Psoas muscle (tissue), 8 donors: ENCODE data around the gene NOL12. TPM values are rescaled to one million over a fixed set of nuclear protein-coding genes. Genes with fewer than 3 reads are reported as not detected.
A peak's percentile ranks its signal among the peaks of the same experiment; 100 is the strongest.

ENCODE experiments used
- ATAC-seq, 4 donors: fragments of 200-7000 bp; cut with Tn5 transposase; one replicate each; pipeline ENCODE4 v1.9.1; 2020; ENCODE audit warnings: moderate library complexity in 3 of 4, mild to moderate bottlenecking in 2 of 4
- DNase-seq, 2 donors: peaks; one replicate each; pipeline ENCODE4 v3.0.0-alpha.2; 2020
- H3K27ac ChIP-seq: fragments of 200-600 bp; one replicate; pipeline ENCODE4 v1.8.0; 2022
- H3K27me3 ChIP-seq, 3 donors: fragments of 200-600 bp in 1 of 3; one replicate each; pipeline versions ENCODE4 v1.6.1 to v1.8.0; 2013 to 2022; ENCODE audit warnings: low read length in 2 of 3, mild to moderate bottlenecking in 2 of 3, moderate library complexity in 1 of 3; ENCODE audit not compliant: insufficient read depth in 3 of 3
- H3K36me3 ChIP-seq, 2 donors: fragments of 200-600 bp in 1 of 2; one replicate each; pipeline versions ENCODE4 v1.6.1 to v1.8.0; 2013 to 2022; ENCODE audit warnings: low read depth in 1 of 2, mild to moderate bottlenecking in 1 of 2, moderate library complexity in 1 of 2; ENCODE audit not compliant: insufficient read depth in 1 of 2
- H3K4me1 ChIP-seq: fragments of 200-600 bp; one replicate; pipeline ENCODE4 v1.8.0; 2022
- H3K4me3 ChIP-seq: fragments of 200-600 bp; one replicate; pipeline ENCODE4 v1.8.0; 2022; ENCODE audit warnings: mild to moderate bottlenecking
- H3K9me3 ChIP-seq: fragments of 200-600 bp; one replicate; pipeline ENCODE4 v1.8.0; 2022
- WGBS, 3 donors: extraction: QIAGEN DNeasy Blood & Tissue Kit; methylation state at CpG; one replicate each; pipeline versions ENCODE4 v1.1.6 to v1.1.7; 2013; 5-methylcytosine and 5-hydroxymethylcytosine counted together
- intact Hi-C, 2 donors: fragments of 100-400 bp; cut with DNase I; formaldehyde crosslinking; loops; one replicate each; pipeline versions ENCODE4 v1.11.0 to v1.14.2; 2022
- polyA plus RNA-seq, 3 donors: library from polyadenylated mRNA; stranded (reverse); fragments of 200-250 nt; gene quantifications; one replicate each; pipeline ENCODE4 v1.2.3, GENCODE V29; 2013
- total RNA-seq, 4 donors: library from RNA; stranded (reverse); fragmentation: NEBNext Ultra II Directional in 2 of 4; extraction: Animal tissue kit (Norgen Biotek cat#: 25700) in 2 of 4; gene quantifications; one replicate each; pipeline versions ENCODE4 v1.2.1 to v1.2.4, GENCODE V29; 2021 to 2023
- TF ChIP-seq, protein P1 (sequence below): fragments of 200-600 bp; IDR thresholded peaks from one replicate; pipeline ENCODE4 v1.8.0; 2022; ENCODE audit warnings: antibody characterized with exemption
- donor health status: healthy with polysubstance abuse.
- donor health status: DM: no; HTN: no; CAD: no; lungs with moderate emphysema.
- donor health status: Bipolar disorder and iron deficiency.
- donor health status: healthy.
- donor health status: DM: yes; HTN: yes; CAD: no.
- donor health status: DM: no; HTN: no; CAD: no.
- donor health status: DM: no; HTN: no; CAD: no.
- donor health status: DM: yes; HTN: yes; CAD: no.

The NOL12 gene
- total and polyA plus RNA-seq, 7 donors = 11.9 to 43.4 (median 15.4) TPM

DNA sequence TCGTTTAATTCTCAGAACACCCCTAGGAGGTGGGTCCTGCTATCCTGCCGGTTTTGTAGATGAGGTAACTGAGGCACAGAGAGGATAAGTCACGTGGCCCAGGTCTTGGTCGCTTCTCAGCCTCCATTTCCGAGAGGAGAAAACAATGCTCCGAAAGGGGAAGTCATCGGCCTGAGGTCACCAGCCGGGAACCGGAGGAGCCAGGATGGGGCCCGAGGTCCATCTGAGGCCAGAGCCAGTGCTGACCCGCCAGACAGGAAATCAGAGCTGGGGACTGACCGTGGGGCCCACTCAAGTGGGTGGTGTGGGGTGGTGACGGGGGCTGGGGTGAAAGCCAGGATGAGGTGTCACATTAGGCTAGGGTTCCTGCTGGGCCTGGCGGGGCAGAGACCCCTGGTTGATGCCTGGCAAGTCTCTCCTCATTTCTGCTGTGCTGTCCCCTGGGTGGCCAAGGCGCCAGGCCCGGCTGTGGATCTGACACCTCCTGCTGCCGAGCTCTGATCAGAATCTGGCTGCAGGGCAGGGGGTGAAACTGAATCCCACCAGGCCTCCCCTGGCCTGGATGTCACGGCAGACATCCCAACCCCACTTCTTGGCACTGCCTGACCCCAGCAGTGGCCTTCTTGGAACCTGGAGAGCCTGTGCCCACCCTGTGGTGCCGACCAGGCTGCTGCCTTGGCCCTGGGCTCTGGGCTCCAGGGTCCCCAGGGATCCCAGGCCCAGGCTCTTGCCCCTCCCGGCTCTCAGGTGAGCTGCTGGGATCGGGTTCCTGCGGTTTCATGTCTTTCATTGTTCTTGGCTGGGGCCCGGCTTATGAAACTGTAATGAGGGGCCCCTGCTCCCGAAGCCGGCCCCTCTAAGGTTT lies 22.7 kb downstream of the NOL12 start:
- DNase-seq = no peak
- TF ChIP-seq, protein P1, sequence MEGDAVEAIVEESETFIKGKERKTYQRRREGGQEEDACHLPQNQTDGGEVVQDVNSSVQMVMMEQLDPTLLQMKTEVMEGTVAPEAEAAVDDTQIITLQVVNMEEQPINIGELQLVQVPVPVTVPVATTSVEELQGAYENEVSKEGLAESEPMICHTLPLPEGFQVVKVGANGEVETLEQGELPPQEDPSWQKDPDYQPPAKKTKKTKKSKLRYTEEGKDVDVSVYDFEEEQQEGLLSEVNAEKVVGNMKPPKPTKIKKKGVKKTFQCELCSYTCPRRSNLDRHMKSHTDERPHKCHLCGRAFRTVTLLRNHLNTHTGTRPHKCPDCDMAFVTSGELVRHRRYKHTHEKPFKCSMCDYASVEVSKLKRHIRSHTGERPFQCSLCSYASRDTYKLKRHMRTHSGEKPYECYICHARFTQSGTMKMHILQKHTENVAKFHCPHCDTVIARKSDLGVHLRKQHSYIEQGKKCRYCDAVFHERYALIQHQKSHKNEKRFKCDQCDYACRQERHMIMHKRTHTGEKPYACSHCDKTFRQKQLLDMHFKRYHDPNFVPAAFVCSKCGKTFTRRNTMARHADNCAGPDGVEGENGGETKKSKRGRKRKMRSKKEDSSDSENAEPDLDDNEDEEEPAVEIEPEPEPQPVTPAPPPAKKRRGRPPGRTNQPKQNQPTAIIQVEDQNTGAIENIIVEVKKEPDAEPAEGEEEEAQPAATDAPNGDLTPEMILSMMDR = no peak
- ATAC-seq = peak in 2 of 4 donors; percentile 29 to 37
- intact Hi-C loops = no loop called here
- no peak overlapping the region for H3K4me3 ChIP-seq
- no peaks in the 10 kb centered on the region for H3K9me3 ChIP-seq
- no peaks in the 10 kb centered on the region for H3K27me3 ChIP-seq
- H3K27ac ChIP-seq = peak overlapping the region; percentile 36
- 69 to 82% (median 75%) methylated on average over 22 to 25 of the region's 25 CpGs for WGBS, 3 donors
- no peaks in the 10 kb centered on the region for H3K36me3 ChIP-seq
- H3K4me1 ChIP-seq = no peaks in the 10 kb centered on the region

DNA sequence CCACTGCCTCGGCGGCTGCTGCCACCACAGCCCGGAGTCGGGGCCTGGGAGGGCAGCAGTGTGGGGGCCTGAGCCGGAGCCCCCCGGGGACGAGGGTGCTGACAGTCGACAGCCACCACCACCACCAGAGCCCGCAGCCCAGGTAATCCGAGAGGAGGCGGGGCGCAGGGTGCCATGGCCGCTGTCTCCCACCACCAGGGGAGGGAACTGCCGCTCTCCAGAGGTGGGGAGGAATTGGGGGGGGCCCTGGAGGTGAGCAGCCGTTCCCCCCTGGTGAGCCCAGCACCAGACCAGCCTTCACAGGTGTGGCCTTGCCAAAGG lies 23.3 kb downstream of the NOL12 start:
- no peak overlapping the region for H3K4me3 ChIP-seq
- ATAC-seq (no peak), DNase-seq (no peak)
- H3K9me3 ChIP-seq = no peaks in the 10 kb centered on the region
- H3K4me1 ChIP-seq = no peaks in the 10 kb centered on the region
- 89 to 94% (median 94%) methylated on average over 14 to 15 of the region's 15 CpGs for WGBS, 3 donors
- TF ChIP-seq, protein P1 = no peak
- intact Hi-C loops = no loop called here
- no peaks in the 10 kb centered on the region for H3K27me3 ChIP-seq
- no peaks in the 10 kb centered on the region for H3K36me3 ChIP-seq
- H3K27ac ChIP-seq = no peak overlapping the region

DNA sequence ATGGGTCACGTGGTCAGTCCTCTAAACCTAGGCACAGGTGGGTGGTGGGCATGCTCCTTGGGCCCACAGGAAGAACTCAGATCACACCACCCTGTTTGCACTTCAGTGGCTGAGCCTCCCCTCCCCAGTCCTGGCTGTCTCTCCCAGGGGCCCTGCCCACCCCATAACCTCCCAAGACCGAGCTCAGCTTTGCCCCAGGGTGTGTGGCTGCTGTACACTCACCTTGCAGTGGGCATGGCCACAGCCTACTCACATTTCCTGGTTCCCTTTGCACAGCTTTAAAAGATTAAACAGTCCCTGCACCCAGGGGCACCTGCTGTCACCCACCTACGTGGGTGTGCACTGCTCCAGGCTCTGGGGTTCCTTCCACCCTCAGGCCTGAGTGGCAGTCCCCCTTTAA lies 24.5 kb downstream of the NOL12 start:
- TF ChIP-seq, protein P1 = no peak

DNA sequence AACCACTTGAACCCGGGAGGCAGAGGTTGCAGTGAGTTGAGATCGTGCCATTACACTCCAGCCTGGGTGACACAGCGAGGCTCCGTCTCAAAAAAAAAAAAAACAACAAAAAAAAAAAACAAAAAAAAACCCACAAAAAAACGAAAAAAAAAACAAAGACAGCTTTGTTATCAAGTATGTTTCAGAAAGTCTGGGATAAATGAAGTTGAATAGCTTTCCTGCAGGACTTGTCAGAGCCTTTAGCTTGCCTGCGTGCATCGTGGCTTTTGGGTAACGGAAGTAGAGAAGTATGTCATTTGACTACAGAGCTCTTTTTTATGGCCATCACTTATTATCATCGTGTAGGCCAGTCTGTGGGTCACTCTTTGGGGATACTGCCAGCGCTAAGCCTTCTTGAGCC lies 25.3 kb downstream of the NOL12 start:
- WGBS, 3 donors = 81 to 84% (median 82%) methylated on average over 10 of the region's 10 CpGs
- Histone ChIP-seq H3K9me3 (no peaks in the 10 kb centered on the region), H3K4me3 (no peak overlapping the region), H3K27me3 (no peaks in the 10 kb centered on the region), H3K36me3 (no peaks in the 10 kb centered on the region), H3K27ac (no peak overlapping the region), H3K4me1 (no peaks in the 10 kb centered on the region)
- TF ChIP-seq, protein P1 = no peak
- ATAC-seq = no peak
- intact Hi-C loops = no loop called here
- no peak for DNase-seq

More for the DNA sequence above, 24.5 kb downstream of the NOL12 start:
- 88 to 96% (median 89%) methylated on average over 3 of the region's 3 CpGs for WGBS, 3 donors
- H3K9me3 ChIP-seq = no peaks in the 10 kb centered on the region
- intact Hi-C loops = no loop called here
- no peaks in the 10 kb centered on the region for H3K4me1 ChIP-seq
- H3K27ac ChIP-seq = no peak overlapping the region
- no peaks in the 10 kb centered on the region for H3K27me3 ChIP-seq
- ATAC-seq (no peak), DNase-seq (no peak)
- H3K36me3 ChIP-seq = no peaks in the 10 kb centered on the region
- H3K4me3 ChIP-seq = no peak overlapping the region

DNA sequence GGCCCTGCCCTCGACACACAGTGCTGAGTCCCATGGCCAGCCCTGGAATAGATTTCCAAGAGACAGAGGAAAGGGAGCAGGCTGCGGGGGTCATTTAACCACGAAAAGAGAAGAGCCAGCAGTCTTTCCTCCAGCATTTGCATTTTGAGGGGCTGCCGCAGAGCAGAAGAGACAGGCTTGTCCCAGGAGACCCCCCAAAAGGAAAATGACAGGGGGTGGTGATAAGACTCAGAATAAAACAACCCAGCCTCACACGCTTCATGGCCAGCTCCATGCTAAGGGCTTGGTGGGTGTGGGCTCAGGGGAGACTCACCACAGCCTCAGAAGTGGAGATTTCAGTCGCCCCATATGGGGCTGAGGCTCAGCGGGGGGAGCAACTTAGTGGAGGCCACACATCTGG lies 27.6 kb downstream of the NOL12 start:
- whole genome bisulfite sequencing, 3 donors = 92 to 96% (median 95%) methylated on average over 7 of the region's 7 CpGs
- H3K9me3 ChIP-seq = no peaks in the 10 kb centered on the region
- ATAC-seq = no peak
- H3K4me1 ChIP-seq = no peaks in the 10 kb centered on the region
- H3K27me3 ChIP-seq = no peaks in the 10 kb centered on the region
- no peaks in the 10 kb centered on the region for H3K36me3 ChIP-seq
- H3K27ac ChIP-seq = no peak overlapping the region
- DNase-seq = no peak
- TF ChIP-seq, protein P1 = no peak
- intact Hi-C loops = no loop called here
- H3K4me3 ChIP-seq = no peak overlapping the region
